ENCODE measurements around the gene DCAF6. TPM values are rescaled to one million over a fixed set of nuclear protein-coding genes. Genes with fewer than 3 reads are reported as not detected.

The DCAF6 gene
- total RNA-seq, 2 experiments from 2014 or later: 21.2 to 25.0 TPM

Small RNAs within 50 kb of the gene (microRNA-seq; reads per million reads assigned to microRNA genes)
- not detected for gene MIR1255B2 (ENCODE audit: borderline microRNAs expressed, borderline number of aligned reads, borderline replicate concordance)

Other genes starting within 250 kb of the DCAF6 start
- gene MPZL1, start 214.7 kb upstream of the DCAF6 start, total RNA-seq: 10 to 100 TPM; 21.9 to 23.0 TPM
- gene ADCY10, start 22.5 kb upstream of the DCAF6 start, total RNA-seq: under 1 TPM in 1 of 2 experiments, not detected in 1; 0.05 TPM
- gene MPC2, start 389 bp downstream of the DCAF6 start, total RNA-seq: 10 to 100 TPM; 68.4 to 71.3 TPM
- under 1 TPM; 0.88 to 0.97 TPM for gene GPR161, start 200.2 kb downstream of the DCAF6 start, total RNA-seq
- 10 to 100 TPM; 51.1 to 54.2 TPM for gene TIPRL, start 242.3 kb downstream of the DCAF6 start, total RNA-seq